GM12878 (cell line): Measurements from ENCODE around the gene CEACAM1. TPM values are rescaled to one million over a fixed set of nuclear protein-coding genes. Genes with fewer than 3 reads are reported as not detected.

Experiments
- ATAC-seq: fragments of 200-7000 bp; cut with Tn5 transposase; 3 replicates; pipeline ENCODE4 v1.9.1; 2020; ENCODE audit warnings: mild to moderate bottlenecking, moderate library complexity
- BruUV-seq: library from RNA; stranded (reverse); fragments of 400-500 nt; replicated peaks from 2 replicates; lab custom pipeline; 2021; lab: Mats Ljungman, UMichigan
- CTCF ChIA-PET: fragments of 300-600 bp; sonication (Branson Sonifier 250); formaldehyde crosslinking; extraction: SDS; loops from one replicate; lab custom pipeline; 2021; ENCODE audit warnings: inconsistent platforms; lab: Yijun Ruan, JAX
- POLR2A ChIA-PET: fragments of 350-600 bp; formaldehyde crosslinking; extraction: SDS; loops from one replicate; lab custom pipeline; 2021; ENCODE audit warnings: inconsistent platforms; lab: Charles Lee
- RAD21 ChIA-PET: fragments of 300-600 bp; sonication (Branson Sonifier 250); formaldehyde crosslinking; loops from one replicate; lab custom pipeline; 2023; ENCODE audit warnings: antibody characterized with exemption; ENCODE audit not compliant: unreplicated experiment; lab: Charles Lee
- SMC1A ChIA-PET: fragments of 300-600 bp; sonication (Branson Sonifier 250); formaldehyde crosslinking; loops from one replicate; lab custom pipeline; 2023; ENCODE audit not compliant: unreplicated experiment, uncharacterized antibody; lab: Charles Lee
- DNase-seq: peaks from one replicate; pipeline ENCODE4 v3.0.0-alpha.2; 2011; ENCODE audit warnings: low read depth, low spot score
- FAIRE-seq: peaks from 3 replicates; lab custom pipeline; 2011; peaks lifted over from hg19 to GRCh38; lab: Jason Lieb, UNC
- H2AFZ ChIP-seq: 2 replicates; pipeline ENCODE4 v1.6.0; 2011; ENCODE audit warnings: low read depth, low read length, control low read depth; ENCODE audit not compliant: control insufficient read depth
- H3K27ac ChIP-seq: 2 replicates; pipeline ENCODE4 v1.5.1; 2011; ENCODE audit warnings: control low read depth; ENCODE audit not compliant: control insufficient read depth, insufficient read depth
- H3K27me3 ChIP-seq, 2 experiments: replicated peaks in 1 of 2; 2 replicates each; pipeline versions ENCODE4 v1.6.0 to v1.6.1; 2011; ENCODE audit warnings: low read length in 1 of 2; ENCODE audit not compliant: control insufficient read depth in 2 of 2, insufficient read depth in 2 of 2
- H3K36me3 ChIP-seq, 2 experiments: 2 replicates each; pipeline ENCODE4 v1.5.1; 2011; ENCODE audit warnings: low read length in 1 of 2; ENCODE audit not compliant: control insufficient read depth in 2 of 2, insufficient read depth in 2 of 2
- H3K4me1 ChIP-seq: 2 replicates; pipeline ENCODE4 v1.6.1; 2011; ENCODE audit warnings: mild to moderate bottlenecking, low read length, moderate library complexity, mixed read lengths; ENCODE audit not compliant: control insufficient read depth, insufficient read depth
- H3K4me2 ChIP-seq: 2 replicates; pipeline ENCODE4 v1.6.0; 2011; ENCODE audit warnings: control low read depth; ENCODE audit not compliant: control insufficient read depth, insufficient read depth
- H3K4me3 ChIP-seq: fragments of 200-600 bp; sonication (generic); 2 replicates; pipeline ENCODE4 v1.5.1; 2016
- H3K79me2 ChIP-seq: 2 replicates; pipeline ENCODE4 v1.6.0; 2011; ENCODE audit warnings: low read length; ENCODE audit not compliant: control insufficient read depth, insufficient read depth
- H3K9ac ChIP-seq: 2 replicates; pipeline ENCODE4 v1.8.0; 2011; ENCODE audit warnings: low read length, control low read depth, mixed read lengths; ENCODE audit not compliant: control insufficient read depth, insufficient read depth
- H3K9me3 ChIP-seq: replicated peaks from 3 replicates; pipeline ENCODE4 v1.5.1; 2011; ENCODE audit warnings: mild to moderate bottlenecking, low read length; ENCODE audit not compliant: control insufficient read depth, insufficient read depth
- H4K20me1 ChIP-seq: 2 replicates; pipeline ENCODE4 v1.6.0; 2011; ENCODE audit not compliant: control insufficient read depth, insufficient read depth
- BCL11A ChIP-seq: IDR thresholded peaks from 2 replicates; pipeline ENCODE4 v1.6.1; 2011; ENCODE audit warnings: low read depth, low read length
- CREM ChIP-seq: IDR thresholded peaks from 2 replicates; pipeline ENCODE4 v1.6.1; 2014; ENCODE audit warnings: antibody characterized with exemption, low read depth
- IKZF1 ChIP-seq: fragments of 450-650 bp; conservative IDR thresholded peaks from 2 replicates; pipeline ENCODE4 v1.6.1; 2017; ENCODE audit warnings: antibody characterized with exemption, mild to moderate bottlenecking
- MXI1 ChIP-seq: fragments of 150-350 bp; IDR thresholded peaks from 2 replicates; pipeline ENCODE4 v1.6.1; 2011; ENCODE audit warnings: low read depth, mild to moderate bottlenecking, inconsistent platforms, low read length, improper control_type of control experiment
- NFIC ChIP-seq: IDR thresholded peaks from 2 replicates; pipeline ENCODE4 v1.6.1; 2012; ENCODE audit warnings: low read depth, mild to moderate bottlenecking, inconsistent platforms, low read length, moderate library complexity
- NFYB ChIP-seq: IDR thresholded peaks from 2 replicates; pipeline ENCODE4 v1.6.1; 2011; ENCODE audit warnings: low read depth, mild to moderate bottlenecking, low read length, improper control_type of control experiment, moderate library complexity; ENCODE audit not compliant: insufficient read depth
- NRF1 ChIP-seq: conservative IDR thresholded peaks from 2 replicates; pipeline ENCODE4 v1.6.1; 2011; ENCODE audit warnings: mild to moderate bottlenecking, low read depth, low read length, improper control_type of control experiment
- ZNF384 ChIP-seq: IDR thresholded peaks from 2 replicates; pipeline ENCODE4 v1.6.1; 2012; ENCODE audit warnings: low read depth, mild to moderate bottlenecking, low read length, improper control_type of control experiment, borderline replicate concordance
- WGBS: methylation state at CpG from one replicate; pipeline ENCODE4 v1.1.6; 2016; ENCODE audit warnings: low lambda C conversion rate; ENCODE audit not compliant: insufficient replicate concordance, insufficient coverage; ENCODE audit errors: missing lambda C conversion rate; 5-methylcytosine and 5-hydroxymethylcytosine counted together
- in situ Hi-C: fragments of 300-500 bp; cut with MboI; formaldehyde crosslinking; loops from 9 replicates; pipeline ENCODE4 v1.14.3; 2018; ENCODE audit warnings: mixed read lengths
- intact Hi-C: fragments of 100-400 bp; cut with micrococcal nuclease; formaldehyde crosslinking; loops from one replicate; pipeline ENCODE4 v1.14.2; 2022; ENCODE audit not compliant: unreplicated experiment
- polyA plus RNA-seq, 11 experiments: library from polyadenylated mRNA; depleted of rRNA in 4 of 11; unstranded in 6 of 11; stranded (reverse) in 5 of 11; fragments of >200 nt; fragmentation: Nextera tagmentation in 4 of 11; fragmentation: Illumina TruSeq in 1 of 11; extraction: Ambion mirVana in 4 of 11; extraction: Trizol in 1 of 11; gene quantifications; 1 replicate in 1 of 11; 2 replicates in 10 of 11; pipeline versions ENCODE4 v1.2.1 to v1.2.3, GENCODE V29; 2011 to 2016; ENCODE audit warnings: inconsistent platforms in 2 of 11, missing spikeins in 2 of 11, low read depth in 1 of 11
- total RNA-seq, 4 experiments: library from RNA; depleted of rRNA in 3 of 4; stranded (reverse); fragments of >200 nt in 3 of 4; fragmentation: Illumina TruSeq in 1 of 4; extraction: Trizol in 1 of 4; gene quantifications; 2 replicates each; pipeline versions ENCODE4 v1.2.1 to v1.2.3, GENCODE V29; 2013 to 2021
- TF ChIP-seq, protein P1 (sequence below): fragments of 450-650 bp; IDR thresholded peaks from 2 replicates; pipeline ENCODE4 v1.6.1; 2017; ENCODE audit warnings: borderline replicate concordance
- TF ChIP-seq, protein P2 (sequence below): fragments of 450-650 bp; IDR thresholded peaks from 2 replicates; pipeline ENCODE4 v1.6.1; 2016; ENCODE audit warnings: mild to moderate bottlenecking
- TF ChIP-seq, protein P3 (sequence below): fragments of 450-650 bp; IDR thresholded peaks from 2 replicates; pipeline ENCODE4 v1.6.1; 2017; ENCODE audit warnings: mild to moderate bottlenecking

Gene CEACAM1
- total and polyA plus RNA-seq, 10 of the 15 experiments (the other 5 are each of a cell fraction or from before 2014, with no cell fraction given), result 3.9 to 24.0 (median 6.5) TPM

DNA sequence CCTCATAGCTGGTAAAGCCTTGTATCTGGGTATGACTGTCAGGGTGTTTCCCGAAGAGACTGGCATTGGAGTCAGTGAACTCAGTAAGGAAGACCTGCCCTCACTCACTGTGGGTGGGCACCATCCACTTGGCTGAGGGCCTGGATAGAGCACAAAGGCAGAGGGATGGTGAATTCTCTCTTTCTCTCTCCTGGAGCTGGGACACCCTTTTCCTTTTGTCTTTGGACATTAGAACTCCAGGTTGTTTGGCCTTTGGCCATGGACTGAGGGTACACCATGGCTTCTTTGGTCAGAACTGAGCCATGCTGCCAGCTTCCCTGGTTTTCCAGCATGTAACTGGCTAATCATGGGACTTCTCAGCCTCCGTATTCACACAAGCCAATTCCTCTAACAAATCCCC, 4.6 kb upstream of the CEACAM1 start:
- H3K4me3 ChIP-seq, result no peak overlapping the region
- ChIA-PET POLR2A (interaction anchor here (1.2 kb wide), 1 partner anchor 82 kb away, joined by 3 read pairs; no protein-coding TSS in a partner anchor), CTCF (interaction anchor here (1.0 to 1.2 kb wide), 3 partner anchors 66 to 83 kb away, joined by 3 to 4 read pairs (median 3); no protein-coding TSS in a partner anchor), RAD21 (interaction anchor here (1.3 to 7.7 kb wide), 2 partner anchors 67 to 82 kb away, joined by 4 to 177 read pairs; no protein-coding TSS in a partner anchor), SMC1A (interaction anchor here (0.6 to 9.0 kb wide), 3 partner anchors 82 to 1594 kb away, joined by 3 to 193 read pairs (median 3); no protein-coding TSS in a partner anchor)
- no peak overlapping the region for H3K27ac ChIP-seq
- H3K27me3 ChIP-seq, result no peaks in the 10 kb centered on the region
- intact Hi-C loops (no loop called here), in situ Hi-C loops (no loop called here)
- FAIRE-seq, result no peak
- BruUV-seq, result no TSS peak
- H3K9ac ChIP-seq, result no peak overlapping the region
- WGBS, result 20% methylated on average over 2 of the region's 2 CpGs
- DNase-seq, result no peak
- H3K9me3 ChIP-seq, result no peaks in the 10 kb centered on the region
- no peak overlapping the region for H2AFZ ChIP-seq
- no peaks in the 10 kb centered on the region; the same call in 1 of the 2 replicates for H3K79me2 ChIP-seq
- ATAC-seq, result no peak
- TF ChIP-seq, protein P1, sequence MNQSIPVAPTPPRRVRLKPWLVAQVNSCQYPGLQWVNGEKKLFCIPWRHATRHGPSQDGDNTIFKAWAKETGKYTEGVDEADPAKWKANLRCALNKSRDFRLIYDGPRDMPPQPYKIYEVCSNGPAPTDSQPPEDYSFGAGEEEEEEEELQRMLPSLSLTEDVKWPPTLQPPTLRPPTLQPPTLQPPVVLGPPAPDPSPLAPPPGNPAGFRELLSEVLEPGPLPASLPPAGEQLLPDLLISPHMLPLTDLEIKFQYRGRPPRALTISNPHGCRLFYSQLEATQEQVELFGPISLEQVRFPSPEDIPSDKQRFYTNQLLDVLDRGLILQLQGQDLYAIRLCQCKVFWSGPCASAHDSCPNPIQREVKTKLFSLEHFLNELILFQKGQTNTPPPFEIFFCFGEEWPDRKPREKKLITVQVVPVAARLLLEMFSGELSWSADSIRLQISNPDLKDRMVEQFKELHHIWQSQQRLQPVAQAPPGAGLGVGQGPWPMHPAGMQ, result no peak
- TF ChIP-seq, protein P2, sequence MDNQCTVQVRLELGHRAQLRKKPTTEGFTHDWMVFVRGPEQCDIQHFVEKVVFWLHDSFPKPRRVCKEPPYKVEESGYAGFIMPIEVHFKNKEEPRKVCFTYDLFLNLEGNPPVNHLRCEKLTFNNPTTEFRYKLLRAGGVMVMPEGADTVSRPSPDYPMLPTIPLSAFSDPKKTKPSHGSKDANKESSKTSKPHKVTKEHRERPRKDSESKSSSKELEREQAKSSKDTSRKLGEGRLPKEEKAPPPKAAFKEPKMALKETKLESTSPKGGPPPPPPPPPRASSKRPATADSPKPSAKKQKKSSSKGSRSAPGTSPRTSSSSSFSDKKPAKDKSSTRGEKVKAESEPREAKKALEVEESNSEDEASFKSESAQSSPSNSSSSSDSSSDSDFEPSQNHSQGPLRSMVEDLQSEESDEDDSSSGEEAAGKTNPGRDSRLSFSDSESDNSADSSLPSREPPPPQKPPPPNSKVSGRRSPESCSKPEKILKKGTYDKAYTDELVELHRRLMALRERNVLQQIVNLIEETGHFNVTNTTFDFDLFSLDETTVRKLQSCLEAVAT, result no peak
- TF ChIP-seq CREM, result no peak
- no peak for TF ChIP-seq ZNF384
- no peak for TF ChIP-seq NFYB
- TF ChIP-seq, protein P3, sequence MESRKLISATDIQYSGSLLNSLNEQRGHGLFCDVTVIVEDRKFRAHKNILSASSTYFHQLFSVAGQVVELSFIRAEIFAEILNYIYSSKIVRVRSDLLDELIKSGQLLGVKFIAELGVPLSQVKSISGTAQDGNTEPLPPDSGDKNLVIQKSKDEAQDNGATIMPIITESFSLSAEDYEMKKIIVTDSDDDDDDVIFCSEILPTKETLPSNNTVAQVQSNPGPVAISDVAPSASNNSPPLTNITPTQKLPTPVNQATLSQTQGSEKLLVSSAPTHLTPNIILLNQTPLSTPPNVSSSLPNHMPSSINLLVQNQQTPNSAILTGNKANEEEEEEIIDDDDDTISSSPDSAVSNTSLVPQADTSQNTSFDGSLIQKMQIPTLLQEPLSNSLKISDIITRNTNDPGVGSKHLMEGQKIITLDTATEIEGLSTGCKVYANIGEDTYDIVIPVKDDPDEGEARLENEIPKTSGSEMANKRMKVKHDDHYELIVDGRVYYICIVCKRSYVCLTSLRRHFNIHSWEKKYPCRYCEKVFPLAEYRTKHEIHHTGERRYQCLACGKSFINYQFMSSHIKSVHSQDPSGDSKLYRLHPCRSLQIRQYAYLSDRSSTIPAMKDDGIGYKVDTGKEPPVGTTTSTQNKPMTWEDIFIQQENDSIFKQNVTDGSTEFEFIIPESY, result no peak
- TF ChIP-seq IKZF1, result no peak
- no peak for TF ChIP-seq NFIC
- no peak for TF ChIP-seq NRF1
- no peak for TF ChIP-seq MXI1
- TF ChIP-seq BCL11A, result no peak
- peaks cover 13% of the 10 kb centered on the region for H3K4me1 ChIP-seq
- no peak overlapping the region for H3K4me2 ChIP-seq
- H3K36me3 ChIP-seq, result no peaks in the 10 kb centered on the region
- no peaks in the 10 kb centered on the region for H4K20me1 ChIP-seq
